Central memory CD8-positive, alpha-beta T cell (primary cell): Measurements from ENCODE around the gene CUZD1.
"Not testable (repeated sequence)": the region's sequence is repeated elsewhere in the genome, so short reads cannot be mapped to it uniquely, and the experiment has no call there.

Source experiments
- ATAC-seq: fragments of 150-1000 bp; cut with Tn5 transposase; replicated peaks from 2 replicates; pipeline ENCODE4 v1.10.0; 2022; ENCODE audit warnings: mild to moderate bottlenecking, moderate FRiP score, moderate number of reproducible peaks; ENCODE audit not compliant: poor library complexity, severe bottlenecking; ENCODE audit errors: extremely low read depth
- DNase-seq, 2 donors: peaks; one replicate each; pipeline ENCODE4 v3.0.0; 2021; ENCODE audit warnings: low spot score in 2 of 2
- H3K27ac Mint-ChIP-seq: one replicate; pipeline ENCODE4 v1.8.0; 2022; ENCODE audit warnings: low read depth, mild to moderate bottlenecking, moderate library complexity, mixed read lengths
- H3K27me3 Mint-ChIP-seq: one replicate; pipeline ENCODE4 v1.8.0; 2022; ENCODE audit warnings: mixed read lengths
- H3K36me3 Mint-ChIP-seq: one replicate; pipeline ENCODE4 v1.8.0; 2022; ENCODE audit warnings: mild to moderate bottlenecking, moderate library complexity, mixed read lengths; ENCODE audit not compliant: insufficient read depth
- H3K4me1 Mint-ChIP-seq: one replicate; pipeline ENCODE4 v1.8.0; 2022; ENCODE audit warnings: mixed read lengths
- H3K4me3 Mint-ChIP-seq: one replicate; pipeline ENCODE4 v1.8.0; 2022; ENCODE audit warnings: mild to moderate bottlenecking, moderate library complexity, mixed read lengths
- H3K9me3 Mint-ChIP-seq: one replicate; pipeline ENCODE4 v1.8.0; 2022; ENCODE audit warnings: mixed read lengths

Gene CUZD1

DNA sequence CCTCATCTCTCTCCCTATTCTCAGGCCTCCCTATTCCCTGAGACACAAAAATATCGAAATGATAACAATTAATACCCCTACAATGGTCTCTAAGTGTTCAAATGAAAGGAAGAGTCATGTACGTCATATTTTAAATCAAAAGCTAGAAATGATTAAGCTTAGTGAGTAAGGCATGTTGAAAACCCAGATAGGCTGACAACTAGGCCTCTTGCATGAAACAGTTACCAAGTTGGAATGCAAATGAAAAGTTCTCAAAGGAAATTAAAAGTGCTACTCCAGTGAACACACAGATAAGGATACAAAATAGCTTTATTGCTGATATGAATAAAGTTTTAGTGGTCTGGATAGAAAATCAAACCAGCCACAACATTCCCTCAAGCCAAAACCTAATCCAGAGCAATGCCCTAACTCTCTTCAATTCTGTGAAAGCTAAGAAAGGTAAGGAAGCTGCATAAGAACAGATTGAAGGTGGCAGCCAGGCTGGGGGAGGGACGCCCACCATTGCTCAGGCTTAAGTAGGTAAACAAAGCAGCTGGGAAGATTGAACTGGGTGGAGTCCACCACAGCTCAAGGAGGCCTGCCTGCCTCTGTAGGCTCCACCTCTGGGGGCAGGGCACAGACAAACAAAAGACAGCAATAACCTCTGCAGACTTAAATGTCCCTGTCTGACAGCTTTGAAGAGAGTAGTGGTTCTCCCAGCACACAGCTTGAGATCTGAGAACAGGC is 21.3 kb upstream of the CUZD1 start:
- H3K4me1 Mint-ChIP-seq = peaks cover 29% of the 10 kb centered on the region
- not testable (repeated sequence) for H3K27me3 Mint-ChIP-seq, H3K27ac Mint-ChIP-seq, ATAC-seq, H3K4me3 Mint-ChIP-seq, H3K9me3 Mint-ChIP-seq, H3K36me3 Mint-ChIP-seq, DNase-seq

DNA sequence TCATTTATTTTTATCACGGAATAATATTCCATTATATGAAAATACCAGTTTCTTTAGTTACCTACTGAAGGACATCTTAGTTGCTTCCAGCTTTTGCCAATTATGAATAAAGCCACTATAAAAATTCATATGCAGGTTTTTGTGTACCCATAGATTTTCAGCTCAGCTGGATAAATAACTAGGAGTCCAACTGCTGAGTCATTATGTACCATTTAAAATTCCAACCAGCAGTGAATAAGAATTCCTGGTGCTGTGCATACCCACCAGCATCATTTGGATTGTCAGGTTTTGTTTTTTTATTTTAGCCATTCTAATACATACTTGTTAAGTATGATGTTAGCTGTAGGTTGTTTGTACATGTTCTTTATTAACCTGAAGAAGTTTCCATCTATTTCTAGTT is 19.2 kb upstream of the CUZD1 start:
- DNase-seq (no peak), ATAC-seq (no peak)
- Mint-ChIP-seq H3K4me1 (peaks cover 30% of the 10 kb centered on the region), H3K36me3 (no peaks in the 10 kb centered on the region), H3K27me3 (no peaks in the 10 kb centered on the region), H3K27ac (no peak overlapping the region), H3K9me3 (peaks cover 5% of the 10 kb centered on the region), H3K4me3 (no peak overlapping the region)

DNA sequence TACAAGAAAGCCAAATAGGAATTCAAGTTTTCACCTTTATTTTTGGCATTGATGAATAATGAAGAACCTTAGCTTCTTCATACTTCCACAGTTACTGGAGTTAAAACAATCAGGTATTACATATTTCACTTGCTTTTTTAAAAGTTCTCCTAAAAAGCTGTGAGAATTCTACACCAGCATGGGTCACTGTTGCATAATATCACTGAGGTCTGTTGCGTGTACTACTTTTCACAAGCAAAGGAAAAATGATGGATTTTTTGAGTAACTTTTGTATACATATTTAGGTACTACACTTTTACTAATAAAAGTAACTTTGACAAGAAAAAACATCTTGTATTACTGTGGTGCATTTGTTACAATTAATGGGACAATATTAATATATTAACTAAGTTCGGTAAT is 18.5 kb upstream of the CUZD1 start:
- Mint-ChIP-seq H3K36me3 (no peaks in the 10 kb centered on the region), H3K27ac (no peak overlapping the region), H3K4me1 (peaks cover 23% of the 10 kb centered on the region), H3K4me3 (no peak overlapping the region), H3K9me3 (peaks cover 5% of the 10 kb centered on the region), H3K27me3 (no peaks in the 10 kb centered on the region)
- ATAC-seq (no peak), DNase-seq (no peak)

GRCh38 chr10:122863216-122864193 is 17.8 kb upstream of the CUZD1 start:
- no peak for DNase-seq
- Mint-ChIP-seq H3K27ac (no peak overlapping the region), H3K36me3 (no peaks in the 10 kb centered on the region), H3K27me3 (no peaks in the 10 kb centered on the region), H3K4me1 (peaks cover 27% of the 10 kb centered on the region), H3K4me3 (no peak overlapping the region), H3K9me3 (peaks cover 5% of the 10 kb centered on the region)
- no peak for ATAC-seq

DNA sequence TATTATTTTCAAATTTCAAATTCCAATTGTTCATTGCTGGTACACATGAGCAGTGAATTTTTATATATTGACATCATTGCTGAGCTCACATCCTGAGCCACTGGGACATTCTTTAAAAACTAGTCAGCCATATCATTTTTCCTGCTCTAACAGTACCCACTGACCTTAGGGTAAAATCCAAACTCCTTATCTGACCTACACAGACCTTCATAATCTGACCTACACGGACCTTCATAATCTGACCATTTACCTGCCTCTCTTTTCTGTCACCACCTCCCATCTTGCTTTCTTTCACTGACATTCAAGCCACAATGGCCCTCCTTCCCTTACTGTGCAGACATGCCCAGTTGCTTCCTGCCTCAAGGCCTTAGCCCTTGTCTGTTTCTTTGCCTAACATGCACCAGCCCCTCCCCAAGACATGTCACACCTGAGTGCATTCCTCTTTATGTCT is 16.1 kb upstream of the CUZD1 start:
- Mint-ChIP-seq H3K9me3 (no peaks in the 10 kb centered on the region), H3K4me1 (peaks cover 16% of the 10 kb centered on the region), H3K4me3 (no peak overlapping the region), H3K27ac (no peak overlapping the region), H3K27me3 (no peaks in the 10 kb centered on the region), H3K36me3 (no peaks in the 10 kb centered on the region)
- no peak for DNase-seq
- ATAC-seq = no peak

- peaks cover 8% of the 10 kb centered on the region for H3K36me3 Mint-ChIP-seq
- H3K9me3 Mint-ChIP-seq = no peaks in the 10 kb centered on the region
- ATAC-seq (no peak), DNase-seq (no peak)
- H3K27ac Mint-ChIP-seq = no peak overlapping the region
- H3K27me3 Mint-ChIP-seq = no peaks in the 10 kb centered on the region
- peaks cover 21% of the 10 kb centered on the region for H3K4me1 Mint-ChIP-seq
- H3K4me3 Mint-ChIP-seq = no peak overlapping the region
Observed at GRCh38 chr10:122859527-122859926, 13.9 kb upstream of the CUZD1 start.

- not testable (repeated sequence) for H3K36me3 Mint-ChIP-seq, H3K9me3 Mint-ChIP-seq, H3K27ac Mint-ChIP-seq, H3K4me3 Mint-ChIP-seq, H3K27me3 Mint-ChIP-seq, DNase-seq, ATAC-seq
- H3K4me1 Mint-ChIP-seq = peaks cover 21% of the 10 kb centered on the region
Observed at GRCh38 chr10:122858042-122858441, 12.4 kb upstream of the CUZD1 start.

DNA sequence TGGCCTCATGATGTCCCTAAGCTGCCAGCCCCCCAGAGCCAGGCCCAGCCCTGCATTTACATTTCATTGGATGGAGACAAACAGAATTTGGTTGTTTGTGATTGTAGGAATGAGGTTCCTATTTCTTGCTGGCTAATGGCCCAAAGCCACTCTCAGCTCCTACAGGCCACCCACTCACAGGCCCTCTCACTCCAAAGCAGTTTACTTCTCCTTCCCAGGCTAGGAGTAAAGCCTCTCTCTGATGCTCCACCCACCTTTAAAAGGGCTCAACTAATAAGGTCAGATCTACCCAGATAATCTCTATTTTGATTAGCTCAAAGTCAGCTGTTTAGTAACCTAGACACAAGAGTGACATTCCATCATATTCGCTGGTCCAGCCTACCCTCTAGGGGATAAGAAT is 11.2 kb upstream of the CUZD1 start:
- ATAC-seq (no peak), DNase-seq (no peak)
- H3K4me3 Mint-ChIP-seq = no peak overlapping the region
- H3K27me3 Mint-ChIP-seq = no peaks in the 10 kb centered on the region
- peaks cover 9% of the 10 kb centered on the region for H3K36me3 Mint-ChIP-seq
- H3K27ac Mint-ChIP-seq = no peak overlapping the region
- no peaks in the 10 kb centered on the region for H3K9me3 Mint-ChIP-seq
- peaks cover 18% of the 10 kb centered on the region for H3K4me1 Mint-ChIP-seq

DNA sequence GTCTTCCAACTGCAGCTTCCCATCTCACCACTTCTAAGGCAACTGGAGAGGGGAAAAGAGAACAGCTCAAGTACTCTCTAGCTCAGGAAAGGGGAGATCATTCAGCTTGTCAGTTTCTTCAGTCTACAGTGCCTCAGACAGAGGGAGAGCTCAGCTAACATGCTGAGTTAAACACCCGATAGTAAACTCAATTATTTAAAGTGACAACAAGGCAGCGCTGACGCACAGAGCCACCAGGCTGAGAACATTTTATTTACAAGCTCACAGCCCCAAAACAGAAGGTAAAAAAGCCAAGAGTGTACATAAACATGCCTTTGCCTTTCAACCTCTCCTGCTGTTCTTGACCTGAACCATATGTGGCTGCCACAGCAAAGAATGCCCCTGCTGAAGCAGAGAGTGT is 10.1 kb upstream of the CUZD1 start:
- Mint-ChIP-seq H3K36me3 (peaks cover 13% of the 10 kb centered on the region), H3K27ac (no peak overlapping the region), H3K4me1 (peaks cover 15% of the 10 kb centered on the region), H3K4me3 (no peak overlapping the region), H3K27me3 (no peaks in the 10 kb centered on the region), H3K9me3 (no peaks in the 10 kb centered on the region)
- DNase-seq (no peak), ATAC-seq (no peak)

DNA sequence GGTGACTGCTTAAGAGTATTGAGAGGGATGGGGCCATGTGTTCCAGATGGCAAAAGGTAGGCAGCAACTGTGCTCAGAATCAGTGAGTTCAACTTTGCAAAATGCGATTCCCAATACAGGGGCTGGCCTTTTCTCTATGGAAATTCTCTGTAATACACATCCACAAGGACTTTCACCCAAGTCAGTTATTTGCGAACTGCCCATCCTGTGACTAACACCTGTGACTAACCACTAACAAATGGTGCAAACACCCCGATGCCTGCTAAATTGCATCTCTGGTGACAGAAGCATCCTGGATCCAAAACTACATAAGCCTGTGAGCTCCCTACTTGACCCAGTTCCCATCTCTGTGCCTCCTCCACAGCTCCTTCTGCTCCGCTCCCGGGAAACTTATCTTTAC is 9.0 kb upstream of the CUZD1 start:
- ATAC-seq = no peak
- peaks cover 20% of the 10 kb centered on the region for H3K36me3 Mint-ChIP-seq
- no peak for DNase-seq
- H3K4me1 Mint-ChIP-seq = peaks cover 15% of the 10 kb centered on the region
- no peak overlapping the region for H3K27ac Mint-ChIP-seq
- no peak overlapping the region for H3K4me3 Mint-ChIP-seq
- no peaks in the 10 kb centered on the region for H3K27me3 Mint-ChIP-seq
- H3K9me3 Mint-ChIP-seq = no peaks in the 10 kb centered on the region

DNA sequence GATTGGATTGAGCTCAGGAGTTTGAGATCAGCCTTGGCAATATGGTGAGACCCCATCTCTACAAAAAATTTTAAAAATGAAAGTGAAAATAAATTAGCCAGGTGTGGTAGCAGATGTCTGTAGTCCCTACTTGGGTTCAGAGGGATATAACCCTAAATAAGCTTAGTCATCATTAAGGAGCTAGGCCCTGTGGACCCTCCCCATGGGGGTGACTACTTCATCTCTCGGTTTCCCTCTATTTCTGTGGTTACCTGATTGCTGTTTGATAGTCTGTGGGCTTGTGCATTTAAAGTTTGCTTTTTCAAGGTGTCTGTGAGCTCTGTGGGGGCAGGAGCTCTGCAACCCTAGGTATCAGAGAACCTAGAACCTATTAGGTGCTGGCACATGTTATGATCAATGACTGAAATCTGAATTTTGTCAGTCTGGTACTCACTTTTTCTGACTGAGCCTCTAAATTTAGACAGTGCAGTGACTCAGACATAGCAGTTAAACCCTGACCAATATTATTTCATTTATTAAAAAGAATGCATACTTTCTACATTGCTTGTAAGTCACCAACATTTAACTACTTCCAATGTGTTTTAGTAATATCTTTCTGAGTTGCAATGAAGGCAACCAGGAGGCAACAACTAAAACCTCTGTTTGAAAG is 8.1 kb upstream of the CUZD1 start:
- ATAC-seq (no peak), DNase-seq (no peak)
- Mint-ChIP-seq H3K4me1 (peaks cover 11% of the 10 kb centered on the region), H3K27ac (no peak overlapping the region), H3K36me3 (peaks cover 22% of the 10 kb centered on the region), H3K27me3 (no peaks in the 10 kb centered on the region), H3K4me3 (no peak overlapping the region), H3K9me3 (no peaks in the 10 kb centered on the region)

DNA sequence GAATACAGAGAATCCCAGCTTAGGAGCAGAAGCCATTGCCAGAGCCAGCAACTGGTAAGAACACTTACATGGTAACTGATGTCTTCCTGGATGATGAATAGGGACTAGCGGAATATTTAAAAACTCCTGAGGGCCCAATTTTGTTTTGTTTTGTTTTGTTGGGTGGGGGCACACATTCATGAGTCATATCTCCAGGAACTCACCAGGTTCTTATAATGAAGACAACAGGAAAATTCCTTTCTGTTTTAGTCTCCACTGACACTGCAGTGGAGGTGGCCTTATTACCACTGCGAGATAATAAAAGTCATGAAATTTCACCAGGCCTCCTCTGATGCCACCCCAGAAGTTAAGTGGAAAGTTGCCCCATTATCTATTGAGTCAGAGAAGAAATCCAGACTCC is 6.6 kb upstream of the CUZD1 start:
- H3K9me3 Mint-ChIP-seq = no peaks in the 10 kb centered on the region
- H3K27ac Mint-ChIP-seq = no peak overlapping the region
- DNase-seq = no peak
- no peaks in the 10 kb centered on the region for H3K27me3 Mint-ChIP-seq
- peaks cover 22% of the 10 kb centered on the region for H3K36me3 Mint-ChIP-seq
- no peak for ATAC-seq
- H3K4me1 Mint-ChIP-seq = peaks cover 10% of the 10 kb centered on the region
- no peak overlapping the region for H3K4me3 Mint-ChIP-seq
